Ecto neural progenitor cell (in vitro differentiated cells): ENCODE results near the gene SLC27A2.
A peak's percentile ranks its signal among the peaks of the same experiment; 100 is the strongest.
"Not testable (repeated sequence)": the region's sequence is repeated elsewhere in the genome, so short reads cannot be mapped to it uniquely, and the experiment has no call there.

Experiments
- DNase-seq: peaks from one replicate; pipeline ENCODE4 v3.0.0-alpha.2; 2018; ENCODE audit warnings: low spot score

Gene SLC27A2

GRCh38 chr15:50181969-50182218 lies at the start of gene SLC27A2:
SLC27A2 (plus strand) TSS chr15:50182196; CDS start chr15:50182428, 232 bp downstream.
- no peak for DNase-seq

GRCh38 chr15:50132251-50132984 lies 49.6 kb upstream of the SLC27A2 start:
- DNase-seq, result not testable (repeated sequence)

GRCh38 chr15:50134524-50135024 lies 47.4 kb upstream of the SLC27A2 start:
- no peak for DNase-seq

- DNase-seq, result no peak
Observed at GRCh38 chr15:50135031-50135551, 46.9 kb upstream of the SLC27A2 start.

GRCh38 chr15:50137330-50137761 lies 44.6 kb upstream of the SLC27A2 start:
- DNase-seq, result no peak

GRCh38 chr15:50137893-50138292 lies 44.1 kb upstream of the SLC27A2 start:
- DNase-seq, result no peak

GRCh38 chr15:50138391-50138790 lies 43.6 kb upstream of the SLC27A2 start:
- no peak for DNase-seq

GRCh38 chr15:50140098-50140497 lies 41.9 kb upstream of the SLC27A2 start:
- no peak for DNase-seq

GRCh38 chr15:50140983-50141382 lies 41.0 kb upstream of the SLC27A2 start:
- DNase-seq, result no peak

- DNase-seq, result no peak
Observed at GRCh38 chr15:50141856-50142255, 40.1 kb upstream of the SLC27A2 start.

GRCh38 chr15:50143255-50143860 lies 38.6 kb upstream of the SLC27A2 start:
- no peak for DNase-seq

- DNase-seq, result no peak
Observed at GRCh38 chr15:50144341-50145120, 37.5 kb upstream of the SLC27A2 start.

- no peak for DNase-seq
Observed at GRCh38 chr15:50145451-50145872, 36.5 kb upstream of the SLC27A2 start.

GRCh38 chr15:50146632-50147031 lies 35.4 kb upstream of the SLC27A2 start:
- no peak for DNase-seq

- peak; percentile 62 for DNase-seq
Observed at GRCh38 chr15:50148362-50148963, 33.5 kb upstream of the SLC27A2 start.

GRCh38 chr15:50149090-50149489 lies 32.9 kb upstream of the SLC27A2 start:
- DNase-seq, result no peak

GRCh38 chr15:50150349-50150748 lies 31.6 kb upstream of the SLC27A2 start:
- DNase-seq, result no peak

GRCh38 chr15:50150851-50151250 lies 31.1 kb upstream of the SLC27A2 start:
- no peak for DNase-seq

GRCh38 chr15:50151476-50151875 lies 30.5 kb upstream of the SLC27A2 start:
- DNase-seq, result no peak

GRCh38 chr15:50158236-50158635 lies 23.8 kb upstream of the SLC27A2 start:
- DNase-seq, result not testable (repeated sequence)

- DNase-seq, result no peak
Observed at GRCh38 chr15:50162969-50163718, 18.9 kb upstream of the SLC27A2 start.
